HG02763 (cell line): ENCODE data around the gene JADE1.

ENCODE experiments used
- ATAC-seq: cut with Tn5 transposase; IDR thresholded peaks from one replicate; pipeline ENCODE4 v1.9.1; 2021; ENCODE audit warnings: mild to moderate bottlenecking, moderate library complexity; ENCODE audit not compliant: unreplicated experiment

The JADE1 gene

DNA sequence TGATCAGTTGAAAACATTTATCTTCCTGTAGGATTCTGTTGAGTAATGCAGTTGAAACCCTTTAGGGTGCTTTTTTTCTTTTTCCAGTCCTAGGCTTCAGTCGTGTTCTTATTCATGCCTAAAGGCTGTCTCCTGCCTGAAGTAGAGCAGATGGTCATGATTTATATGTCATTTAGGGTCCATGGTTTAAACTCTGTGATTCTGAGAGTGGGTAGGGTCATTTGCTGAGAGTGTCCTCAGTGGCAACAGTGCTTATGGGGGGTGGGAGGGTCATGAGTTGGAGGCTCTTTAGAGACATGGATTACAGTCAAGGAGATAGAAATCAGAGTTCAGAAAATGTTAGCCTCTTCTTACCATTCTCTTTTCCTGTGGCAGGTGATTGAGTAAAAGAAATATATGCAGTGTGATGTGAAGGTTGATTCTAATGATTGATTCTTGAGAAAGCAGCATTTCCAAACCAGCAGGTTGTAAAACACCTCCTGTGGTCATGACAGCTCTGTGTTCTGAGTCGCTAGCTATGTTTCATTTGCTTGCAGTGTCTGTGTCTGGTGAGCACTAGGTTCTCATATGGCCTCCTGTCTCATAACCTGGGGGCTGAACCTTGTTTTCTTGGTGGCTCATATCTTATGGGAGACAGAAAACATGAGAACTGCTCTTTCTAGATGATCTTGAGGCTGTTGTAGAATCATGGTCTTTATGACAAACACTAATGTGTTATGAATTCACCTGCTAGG lies 60.4 kb downstream of the JADE1 start:
- no peak for ATAC-seq

DNA sequence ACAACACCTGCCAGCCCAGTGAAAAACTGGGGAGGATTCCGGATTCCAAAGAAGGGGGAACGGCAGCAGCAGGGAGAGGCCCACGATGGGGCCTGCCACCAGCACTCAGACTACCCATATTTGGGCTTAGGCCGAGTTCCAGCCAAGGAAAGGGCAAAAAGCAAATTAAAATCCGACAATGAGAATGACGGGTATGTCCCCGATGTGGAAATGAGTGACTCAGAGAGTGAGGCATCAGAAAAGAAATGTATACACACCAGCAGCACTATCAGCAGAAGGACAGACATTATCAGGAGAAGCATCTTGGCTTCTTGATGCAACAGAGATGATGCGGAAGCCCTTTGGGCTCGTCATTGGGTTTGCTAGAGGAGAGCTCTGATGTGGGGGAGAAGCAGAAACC lies 62.4 kb downstream of the JADE1 start:
- ATAC-seq, result no peak

DNA sequence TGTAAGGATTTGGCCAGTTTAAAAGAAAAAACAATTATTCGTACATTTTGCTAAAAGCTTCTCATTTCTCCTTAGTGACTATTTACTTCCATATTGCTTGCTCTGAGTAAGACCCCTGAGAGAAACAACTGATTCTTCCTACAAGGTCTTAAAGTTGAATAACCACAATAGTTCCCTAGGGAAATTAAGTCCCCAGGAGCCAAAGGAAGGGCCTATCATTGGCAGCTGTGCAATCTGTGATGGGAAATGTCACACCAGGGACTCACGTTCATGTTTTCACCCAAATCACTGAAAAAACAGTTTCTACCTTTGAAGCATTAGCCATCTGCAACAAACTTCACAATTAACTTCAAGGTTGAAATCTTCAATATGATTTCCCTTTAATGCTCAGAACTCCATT lies 66.7 kb downstream of the JADE1 start:
- ATAC-seq, result no peak

DNA sequence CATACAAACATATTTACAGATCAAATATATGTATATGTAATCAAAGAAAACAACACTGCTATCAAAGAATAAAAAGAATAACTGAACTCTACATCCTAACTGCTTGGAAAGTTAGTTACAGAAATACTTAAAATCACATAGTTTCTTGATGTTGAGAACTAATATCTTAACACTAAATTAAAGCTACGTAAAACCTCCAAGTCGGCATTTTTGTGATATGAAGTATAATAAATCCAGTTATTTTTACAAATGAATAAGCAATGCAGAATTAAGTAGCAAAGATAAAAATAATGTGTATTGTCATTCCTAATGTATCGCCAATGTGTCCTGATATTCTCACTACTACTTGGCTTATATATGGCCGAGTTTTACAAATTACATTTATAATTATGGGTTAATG lies 68.4 kb downstream of the JADE1 start:
- no peak for ATAC-seq

DNA sequence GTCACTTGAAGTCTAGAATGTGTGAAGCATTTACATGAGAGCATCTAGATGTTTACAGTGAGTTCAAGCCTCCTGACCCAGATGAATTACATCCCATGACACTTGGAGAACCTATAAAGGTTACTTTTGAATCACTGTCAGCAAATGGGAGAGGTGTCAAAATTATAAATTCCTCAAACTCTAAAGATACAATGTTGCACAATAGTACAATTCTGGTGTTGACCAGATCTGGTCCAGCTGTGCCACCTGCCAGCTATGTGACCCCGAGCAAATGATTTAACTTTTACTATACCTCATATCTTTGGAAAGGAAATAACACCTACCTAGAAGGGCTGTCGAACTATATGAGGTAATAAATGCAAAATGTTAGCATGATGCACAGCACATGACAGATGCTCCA lies 69.8 kb downstream of the JADE1 start:
- no peak for ATAC-seq

DNA sequence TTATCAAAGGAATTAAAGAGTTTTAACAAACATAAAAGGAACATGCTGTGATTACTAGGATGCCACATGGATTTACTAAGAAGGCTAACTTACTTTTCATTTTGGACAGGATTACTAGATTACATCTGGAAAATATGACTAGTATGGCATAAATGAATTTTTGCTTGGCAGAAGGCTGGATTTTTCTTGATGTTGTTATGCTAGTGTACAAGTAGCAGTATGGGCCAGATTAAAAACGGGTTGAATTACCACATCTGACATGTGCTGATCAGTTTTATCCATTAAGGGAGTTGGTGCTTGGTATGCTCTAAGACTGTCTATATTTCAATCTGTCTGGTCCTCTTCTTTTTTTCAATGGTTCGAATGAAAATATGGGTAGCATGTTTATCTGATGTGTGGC lies 70.5 kb downstream of the JADE1 start:
- no peak for ATAC-seq

DNA sequence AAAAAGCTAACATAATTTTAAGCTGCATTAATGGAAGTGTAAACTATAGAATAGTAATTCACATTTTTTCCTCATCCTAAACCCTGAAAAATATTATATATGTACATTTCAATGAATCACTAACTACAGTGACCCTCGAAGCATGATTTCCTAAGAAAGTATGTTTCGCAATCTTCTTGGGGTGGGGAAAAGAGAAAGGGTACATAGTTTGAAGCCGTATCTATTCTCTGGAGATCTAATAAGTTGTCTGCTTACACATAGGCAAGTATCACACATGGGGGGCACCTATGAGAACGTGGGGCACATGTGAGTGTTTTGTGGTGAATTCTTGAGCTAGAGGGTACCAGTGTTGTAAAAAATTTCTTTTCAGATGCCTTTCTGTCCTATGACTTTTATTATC lies 71.2 kb downstream of the JADE1 start:
- no peak for ATAC-seq

DNA sequence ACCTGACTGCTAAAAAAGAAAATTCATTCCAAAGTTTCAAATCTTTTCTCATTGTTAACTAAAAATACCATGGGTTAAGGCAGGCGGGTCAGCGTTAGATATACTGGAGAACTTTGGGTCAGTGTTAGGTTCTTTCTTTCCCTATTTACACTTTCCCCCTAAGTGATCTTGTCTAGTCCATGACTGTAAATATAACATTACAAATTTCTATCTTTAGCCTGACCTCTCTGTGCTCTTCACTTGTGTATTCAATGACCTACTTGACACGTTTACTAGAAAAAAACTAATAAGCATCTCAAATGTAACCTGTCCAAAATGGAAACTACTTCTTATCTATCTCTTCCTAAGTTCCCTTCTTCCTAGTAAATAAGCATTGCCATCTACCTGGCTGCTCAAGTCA lies 95.3 kb downstream of the JADE1 start:
- no peak for ATAC-seq

DNA sequence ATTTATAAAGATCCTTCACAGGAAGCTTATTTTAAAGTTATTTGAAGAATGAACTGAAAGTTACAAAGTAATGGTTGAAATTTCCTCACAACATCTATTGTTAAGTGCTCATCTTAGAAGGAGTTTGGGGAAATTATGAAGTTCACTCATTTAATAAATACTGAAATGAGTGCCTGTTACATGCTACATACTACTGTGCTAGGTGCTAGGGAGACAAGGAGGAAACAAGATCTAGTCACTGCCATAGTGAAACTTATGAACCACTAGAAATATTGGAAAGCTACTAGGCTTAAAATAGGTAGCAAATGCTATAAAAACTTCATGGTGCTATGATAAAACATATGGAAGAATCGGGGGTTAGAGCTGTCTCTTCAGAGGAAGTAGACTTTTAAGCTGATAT lies 97.1 kb downstream of the JADE1 start:
- no peak for ATAC-seq

DNA sequence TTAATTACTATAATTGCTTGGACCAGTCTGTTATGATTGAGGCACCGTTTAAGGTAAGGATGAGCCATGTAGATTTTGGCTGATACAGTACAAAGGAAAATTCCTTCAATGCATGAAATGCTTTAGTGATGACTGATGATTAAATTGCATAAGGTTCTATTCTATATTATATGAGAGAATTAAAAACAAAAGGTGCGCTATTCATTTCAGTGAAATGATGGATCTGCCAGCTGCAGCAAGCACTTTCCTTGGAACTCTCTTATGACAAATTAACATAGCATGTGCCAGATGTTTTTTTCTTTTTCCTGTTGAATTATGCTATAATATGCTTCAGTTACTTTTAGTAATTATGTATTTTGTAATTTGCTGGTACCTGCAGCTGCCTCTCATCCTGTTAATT lies 98.5 kb downstream of the JADE1 start:
- no peak for ATAC-seq

DNA sequence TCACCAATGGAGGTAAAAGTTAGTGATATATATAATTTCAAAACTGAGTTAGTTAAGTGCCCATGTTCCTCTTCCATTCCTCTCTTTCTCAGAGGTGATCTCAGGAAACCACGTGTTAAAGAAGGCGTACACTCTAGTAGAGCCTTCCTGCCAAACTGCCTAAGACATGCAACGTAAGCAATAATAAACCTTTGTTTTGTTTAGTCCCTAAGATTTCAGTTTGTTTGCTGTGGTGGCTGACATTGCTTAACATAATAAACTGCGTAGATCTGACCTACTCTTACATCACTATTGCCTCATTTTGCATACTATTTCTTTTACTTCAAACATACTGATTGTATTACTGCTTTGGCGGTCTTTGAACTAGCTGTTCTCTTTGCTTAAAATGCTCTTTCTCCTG lies 99.2 kb downstream of the JADE1 start:
- ATAC-seq, result no peak

DNA sequence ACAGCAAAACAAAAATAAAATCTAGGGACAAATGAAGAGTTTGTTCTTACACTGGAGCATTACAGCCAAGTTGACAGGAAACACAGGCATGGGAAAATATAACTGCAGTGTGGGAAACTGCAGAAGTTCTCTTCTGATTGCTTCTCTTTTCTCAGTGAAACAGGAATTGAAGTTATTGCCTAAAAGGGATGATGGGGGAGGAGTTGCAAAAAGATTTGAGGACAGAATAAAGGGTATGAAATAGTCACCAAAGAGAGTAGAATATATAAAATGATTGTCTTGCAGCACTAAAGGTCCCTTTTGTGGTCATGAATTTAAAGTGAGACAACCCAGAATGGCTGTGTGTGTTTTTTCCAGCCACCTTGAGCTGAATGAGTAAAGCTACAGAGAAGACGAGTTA lies 103.7 kb downstream of the JADE1 start:
- ATAC-seq, result no peak

DNA sequence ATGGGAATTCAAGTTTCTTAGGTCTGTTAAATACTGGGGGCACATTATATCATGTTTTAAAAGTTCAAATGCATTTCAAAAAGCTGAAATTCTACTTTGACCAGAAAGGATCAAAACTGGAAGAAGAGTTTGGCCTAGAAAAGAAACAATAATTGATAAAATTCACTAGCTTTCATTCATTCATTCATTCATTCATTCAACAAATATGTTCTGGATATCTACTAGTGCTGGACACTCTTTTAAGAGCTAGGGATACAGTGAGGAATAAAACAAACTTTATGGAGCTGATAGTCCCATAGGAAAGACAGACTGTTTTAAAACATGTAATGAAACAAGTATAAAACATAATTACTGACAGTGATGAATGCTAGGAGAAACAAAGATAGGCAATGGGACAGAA lies 106.0 kb downstream of the JADE1 start:
- no peak for ATAC-seq

DNA sequence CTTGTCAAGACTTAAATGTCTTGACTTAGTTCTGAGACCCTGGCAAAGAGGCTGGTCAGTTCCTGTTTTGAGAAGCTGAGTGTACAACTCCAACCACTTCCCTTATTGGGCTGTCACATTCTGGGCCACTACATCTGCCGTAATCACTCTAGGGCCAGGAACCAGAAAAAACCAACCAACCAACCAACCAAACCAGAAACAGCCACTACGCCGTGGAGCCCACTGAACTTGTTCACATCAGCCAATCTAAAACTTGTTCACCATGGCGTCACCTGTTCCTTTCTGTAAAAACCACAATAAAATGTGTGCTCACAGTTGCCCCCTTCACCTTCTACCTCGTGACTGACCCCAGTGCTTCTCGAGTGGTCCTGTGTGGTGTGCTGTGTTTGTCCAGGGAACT lies 107.3 kb downstream of the JADE1 start:
- peak; percentile 74 for ATAC-seq

DNA sequence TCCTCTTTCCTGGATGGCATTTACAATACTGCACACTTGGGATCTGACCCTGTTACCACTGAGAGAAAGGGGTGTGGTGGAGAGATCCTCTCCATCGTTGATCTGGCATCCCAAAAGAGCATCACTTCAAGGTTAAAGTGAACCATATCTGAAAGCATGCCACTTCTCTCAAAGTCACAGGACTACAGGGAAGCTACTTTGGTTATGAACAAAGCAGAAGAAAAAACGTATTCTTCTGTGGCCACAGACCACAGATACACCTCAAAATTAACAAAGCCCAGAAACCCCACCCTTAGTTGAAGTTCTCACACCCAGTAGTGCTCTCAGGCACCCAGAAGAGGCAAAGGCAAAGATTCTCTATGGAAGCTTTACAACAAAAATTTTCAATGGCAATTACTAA lies 108.3 kb downstream of the JADE1 start:
- peak; percentile 73 for ATAC-seq

DNA sequence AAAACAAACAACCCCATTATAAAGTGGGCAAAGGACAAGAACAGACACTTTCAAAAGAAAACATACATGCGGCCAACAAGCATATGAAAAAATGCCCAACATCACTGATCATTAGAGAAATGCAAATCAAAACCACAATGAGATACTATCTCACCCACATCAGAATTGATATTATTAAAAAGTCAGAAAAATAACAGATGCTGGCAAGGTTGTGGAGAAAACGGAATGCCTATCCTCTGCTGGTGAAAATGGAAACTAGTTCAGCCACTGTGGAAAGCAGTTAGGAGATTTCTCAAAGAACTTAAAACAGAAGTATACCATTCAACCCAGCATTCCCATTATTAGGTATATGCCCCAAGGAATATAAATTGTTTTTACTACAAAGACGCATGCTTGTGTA lies 112.5 kb downstream of the JADE1 start:
- ATAC-seq, result no peak
